DMS114 treated with DMSO at 0.1 percent for 48 hours (cell line): Measurements from ENCODE around the gene KLHL33.
A peak's percentile ranks its signal among the peaks of the same experiment; 100 is the strongest.

Experiments
- DNase-seq: peaks from one replicate; lab custom pipeline; 2025; ENCODE audit not compliant: unreplicated experiment; lab: John Stamatoyannopoulos, UW

Gene KLHL33

DNA sequence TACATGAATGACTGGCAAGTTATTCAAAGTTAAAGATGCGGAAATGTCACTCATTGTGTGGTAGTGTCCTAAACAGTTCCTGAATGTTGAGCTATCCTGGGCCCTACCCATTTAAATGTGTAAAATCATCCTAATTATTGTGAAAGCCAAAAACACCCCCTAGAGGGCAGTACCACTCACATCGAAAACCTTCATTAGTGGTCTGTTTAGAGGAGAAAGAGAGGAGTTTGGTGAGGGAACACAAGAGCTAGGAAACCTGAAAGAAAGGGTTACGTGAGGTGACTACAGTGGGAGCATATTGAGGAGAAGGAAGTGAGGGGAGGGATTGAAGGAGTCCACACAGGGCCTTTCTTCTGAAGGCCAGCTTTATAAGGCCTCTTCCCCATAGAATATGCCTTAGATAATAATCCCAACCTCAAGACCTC is 20.2 kb downstream of the KLHL33 start:
- peak; percentile 59 for DNase-seq

DNA sequence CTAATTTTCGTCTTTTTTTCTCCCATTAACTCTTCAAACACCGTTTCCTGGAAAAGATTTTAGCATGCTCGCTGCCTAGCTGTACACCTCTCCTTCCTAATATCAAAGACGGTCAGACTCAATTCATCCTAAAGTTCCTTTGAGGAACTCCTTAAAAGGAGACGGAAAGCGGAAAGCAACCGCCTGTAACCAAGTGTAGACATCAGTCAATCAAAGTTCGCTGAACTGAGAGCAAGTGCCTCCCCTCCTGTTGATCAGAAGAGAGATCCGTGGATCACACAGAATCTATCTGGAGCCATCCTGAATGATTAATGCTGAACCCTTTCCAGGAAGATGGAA is 22.3 kb downstream of the KLHL33 start:
- no peak for DNase-seq

DNA sequence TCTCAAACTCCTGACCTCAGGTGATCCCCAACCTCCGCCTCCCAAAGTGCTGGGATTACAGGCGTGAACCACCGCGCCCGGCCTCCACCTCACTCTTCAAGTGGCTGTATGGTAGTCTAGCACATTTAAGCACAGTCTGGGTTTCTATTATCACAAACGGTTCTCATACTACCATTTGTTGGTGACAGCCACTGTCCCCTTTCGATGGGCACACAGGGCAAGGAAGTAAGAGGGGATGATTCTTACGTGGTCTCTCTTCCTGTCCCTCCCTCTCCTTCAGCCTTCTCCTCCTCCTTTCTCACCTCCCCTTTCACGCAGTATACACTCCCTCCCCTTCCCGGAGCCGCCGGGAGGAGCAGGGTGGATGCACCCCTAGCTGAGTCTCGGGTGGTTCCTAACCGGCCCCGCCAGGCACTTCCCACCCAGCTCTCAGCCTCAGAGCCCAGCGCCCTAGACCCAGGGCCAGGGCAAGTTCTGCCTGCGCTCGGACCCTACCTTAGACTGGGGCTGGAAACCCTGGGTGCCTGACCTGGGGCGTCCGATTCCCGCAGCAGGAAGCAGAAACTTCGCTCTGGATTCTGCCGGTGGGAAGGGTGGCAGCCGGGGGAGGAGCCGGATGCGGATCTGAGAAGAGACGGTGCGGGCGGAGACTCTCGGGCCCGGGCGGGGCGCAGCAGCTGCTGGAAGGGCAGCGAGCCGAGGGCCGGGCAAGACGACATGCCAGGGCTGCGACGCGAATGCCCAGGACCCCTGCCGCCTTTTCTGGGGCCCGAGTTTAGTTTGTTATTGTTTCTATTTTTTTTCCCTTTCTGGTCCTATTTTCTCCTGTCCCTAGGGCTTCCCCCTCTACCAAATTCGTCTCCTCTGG is 22.9 kb downstream of the KLHL33 start, which contains the start of gene TEP1:
TEP1 (minus strand) TSS at position 626 of the 868 bp plus-strand sequence. CDS start 5,062 bp downstream, outside the sequence.
- peak; percentile 59 for DNase-seq

DNA sequence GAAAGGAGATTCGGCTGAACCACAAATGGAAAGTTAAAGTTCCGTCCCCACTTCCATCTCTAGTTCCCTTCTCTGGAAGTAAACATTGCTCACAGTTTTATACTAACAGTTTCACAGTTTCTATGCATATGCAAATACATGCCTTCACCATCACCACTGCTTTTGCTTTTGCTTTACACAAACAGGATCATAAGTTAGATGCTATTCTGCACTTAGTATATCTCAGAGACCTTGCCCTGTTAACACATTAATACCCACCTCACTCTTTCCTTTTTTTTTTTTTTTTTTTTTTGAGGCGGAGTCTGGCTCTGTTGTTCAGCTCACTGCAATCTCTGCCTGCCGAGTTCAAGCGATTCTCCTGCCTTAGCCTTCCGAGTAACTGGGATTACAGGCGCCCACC is 23.6 kb downstream of the KLHL33 start:
- no peak for DNase-seq

DNA sequence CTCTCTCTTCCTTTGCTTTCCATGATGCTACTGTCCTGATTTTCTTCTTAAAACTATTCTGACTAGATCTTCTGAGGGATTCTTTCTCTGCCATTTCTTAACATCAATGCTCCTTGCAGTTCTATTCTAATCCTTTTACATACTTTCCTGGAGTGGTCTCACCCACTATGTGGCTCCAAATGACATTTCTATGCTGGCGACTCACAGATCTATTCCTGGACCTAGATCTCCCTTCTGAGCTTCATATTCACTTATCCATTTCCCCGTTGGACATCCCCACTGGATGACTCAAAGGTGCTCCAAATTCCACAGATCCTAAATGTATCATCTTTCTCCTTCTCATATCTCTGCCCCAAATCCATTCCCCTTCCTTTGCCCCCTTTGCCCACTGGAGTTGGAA is 26.7 kb downstream of the KLHL33 start:
- no peak for DNase-seq

DNA sequence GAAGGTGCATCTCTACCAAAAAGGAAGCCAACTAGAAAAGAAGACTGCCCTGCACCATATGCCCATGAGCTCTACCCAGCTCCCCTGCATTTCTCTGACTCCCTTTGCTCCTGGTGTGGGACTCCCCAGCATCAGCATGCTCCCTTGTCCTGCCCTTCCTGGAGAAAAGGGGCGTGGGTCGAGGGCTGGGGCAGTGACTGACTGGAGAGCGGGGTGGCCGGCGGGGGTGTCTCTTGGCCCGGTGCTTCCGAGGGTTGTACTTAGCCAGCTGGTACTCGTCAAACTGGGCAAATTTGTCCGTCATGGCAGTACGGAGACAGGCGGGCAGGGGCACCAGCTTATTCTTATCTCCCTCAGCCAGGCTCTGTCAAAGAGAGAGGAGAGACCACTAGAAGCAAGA is 32.4 kb downstream of the KLHL33 start:
- no peak for DNase-seq

DNA sequence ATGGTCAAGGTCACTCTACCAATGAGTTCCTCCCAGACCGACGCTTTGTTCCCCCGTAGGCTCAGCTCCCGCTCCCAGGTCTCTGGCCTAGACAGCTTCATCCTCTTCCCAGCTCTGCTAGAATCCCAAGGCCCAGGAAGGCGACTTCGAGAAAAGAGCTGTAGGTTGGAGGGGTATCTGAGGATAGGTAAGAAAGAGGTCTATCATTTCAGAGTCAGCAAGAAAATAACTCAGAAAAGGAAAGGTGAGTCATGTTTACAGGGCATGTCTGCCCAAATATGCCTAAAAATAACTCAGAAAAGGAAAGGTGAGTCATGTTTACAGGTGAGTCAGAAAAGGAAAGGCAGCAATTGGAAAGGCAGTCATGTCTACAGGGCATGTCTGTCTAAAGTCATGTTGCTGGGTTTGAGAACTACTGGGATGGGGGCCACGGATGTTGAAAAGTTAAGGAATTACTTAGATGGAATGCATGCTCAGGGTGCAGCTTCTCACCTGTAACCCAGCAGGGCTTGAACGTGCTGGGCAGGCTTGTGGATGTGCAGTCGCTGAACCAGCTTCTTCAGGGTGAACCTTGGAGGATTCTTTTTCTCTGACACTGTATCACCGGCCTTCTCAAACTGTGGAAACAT is 34.9 kb downstream of the KLHL33 start:
- no peak for DNase-seq

DNA sequence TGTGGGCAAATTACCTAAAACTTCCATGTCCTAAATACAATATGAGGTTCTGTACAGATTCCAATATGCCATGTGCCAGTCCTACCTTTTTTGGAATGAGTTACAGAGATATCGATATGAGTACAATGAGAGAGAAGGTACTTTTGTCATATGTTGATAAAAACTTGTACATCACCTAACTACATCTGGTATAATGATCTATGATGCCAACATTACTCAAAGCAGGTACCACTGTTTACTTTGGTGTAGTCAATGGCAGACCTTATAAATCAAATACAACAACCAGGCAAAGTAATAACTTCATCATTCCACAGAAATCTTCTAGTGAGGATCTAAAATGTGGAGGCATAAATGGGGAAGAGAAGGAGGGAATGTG is 35.4 kb downstream of the KLHL33 start:
- DNase-seq, result no peak

DNA sequence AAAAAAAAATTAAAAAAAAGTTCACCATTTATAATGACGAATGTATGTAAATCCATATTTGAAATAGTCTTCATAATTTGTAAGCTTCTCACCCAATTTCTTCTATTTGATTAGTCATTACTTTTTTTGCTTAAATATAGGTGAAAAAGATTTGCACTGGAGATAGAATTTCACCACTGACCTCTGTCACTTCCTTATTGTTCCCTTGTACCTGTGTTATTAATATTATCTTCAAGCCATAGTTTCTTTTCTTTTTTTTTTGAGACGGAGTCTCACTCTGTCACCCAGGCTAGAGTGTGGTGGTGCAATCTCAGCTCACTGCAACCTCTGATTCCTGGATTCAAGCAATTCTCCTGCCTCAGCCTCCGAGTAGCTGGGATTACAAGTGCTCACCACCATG is 38.5 kb downstream of the KLHL33 start:
- no peak for DNase-seq

DNA sequence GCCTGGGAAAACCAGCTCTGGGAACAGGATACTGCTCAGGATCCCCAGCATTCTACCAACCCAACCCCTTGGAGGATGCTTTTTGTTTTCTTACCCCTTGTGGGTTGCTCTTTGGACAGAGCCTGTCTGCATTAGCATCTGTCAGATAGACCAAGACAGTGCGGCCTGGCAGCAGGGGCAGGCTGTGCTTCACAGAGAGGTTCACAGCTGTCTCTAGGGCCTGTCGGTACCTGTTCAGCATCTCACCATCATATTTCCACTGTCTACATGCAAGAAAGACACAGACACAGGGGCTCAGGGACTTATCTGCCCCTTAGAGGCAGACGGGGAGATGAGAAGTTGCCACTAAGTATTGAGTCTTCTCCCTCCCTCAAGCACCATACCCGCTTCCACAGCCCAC is 44.5 kb downstream of the KLHL33 start:
- no peak for DNase-seq

DNA sequence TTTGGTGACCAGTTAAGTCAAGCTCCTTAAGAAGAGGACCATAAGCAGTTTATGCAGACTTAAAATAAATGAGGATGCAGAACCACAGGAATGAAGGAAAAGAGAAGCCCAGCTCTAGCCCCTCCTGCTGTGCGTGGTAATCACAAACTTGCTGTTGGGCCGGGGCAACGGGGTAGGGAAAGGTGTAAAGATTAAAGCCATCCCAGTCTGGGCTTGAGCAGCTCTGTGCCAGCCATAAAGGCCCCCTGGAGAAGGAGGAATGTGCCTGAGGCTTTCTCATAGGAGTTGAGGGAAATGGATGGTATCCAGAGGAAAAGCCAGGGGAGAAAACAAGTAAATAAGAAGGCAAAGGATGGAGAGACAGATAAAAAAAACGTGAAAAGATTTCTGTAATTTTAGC is 47.8 kb downstream of the KLHL33 start:
- no peak for DNase-seq

DNA sequence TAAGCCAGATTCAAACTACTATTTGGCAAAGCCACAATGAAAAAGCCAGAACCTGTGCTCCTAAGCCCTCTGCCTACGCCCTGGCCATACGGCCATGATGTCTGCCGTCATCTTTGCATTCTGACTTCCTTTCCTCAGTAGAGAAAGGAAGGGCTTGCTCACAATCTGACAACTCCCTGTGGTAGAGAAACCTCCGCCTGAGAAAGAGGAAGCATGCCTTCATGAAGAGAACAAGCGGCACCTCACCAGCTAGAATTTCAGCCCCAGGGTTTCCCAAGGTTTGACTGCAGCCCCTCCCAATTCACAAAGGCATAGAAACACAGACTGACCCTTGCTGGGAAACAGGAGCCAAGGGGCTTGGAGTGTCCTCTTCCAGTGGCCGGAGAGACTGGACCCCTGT is 48.4 kb downstream of the KLHL33 start:
- DNase-seq, result no peak

DNA sequence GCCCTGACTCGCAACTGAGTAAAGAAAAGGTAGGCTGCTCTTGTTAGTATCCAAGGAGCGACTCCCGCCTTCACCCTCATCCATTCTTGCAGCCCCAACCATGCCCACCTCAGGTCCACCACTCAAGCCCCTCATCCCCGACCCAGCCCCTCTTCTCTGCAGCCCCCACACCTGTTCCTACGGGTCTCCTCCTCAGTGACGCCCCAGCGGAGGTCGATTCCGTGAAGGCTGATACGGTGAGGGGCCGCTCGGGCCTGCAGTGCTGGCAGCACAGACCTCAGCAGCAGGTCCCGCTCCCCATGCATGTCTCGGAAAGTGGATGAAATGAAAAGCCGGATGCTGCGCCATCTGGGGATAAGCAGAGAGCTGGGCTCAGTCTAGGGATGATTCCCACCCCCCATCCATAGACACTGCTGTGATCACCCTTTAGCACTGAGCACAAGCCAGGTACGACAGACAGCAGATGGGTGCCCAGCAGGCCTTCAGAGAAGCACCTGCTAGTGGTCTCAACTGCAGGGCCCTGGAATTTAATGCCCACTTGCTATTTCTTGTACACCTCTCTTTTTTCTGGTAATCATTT is 49.6 kb downstream of the KLHL33 start:
- no peak for DNase-seq

DNA sequence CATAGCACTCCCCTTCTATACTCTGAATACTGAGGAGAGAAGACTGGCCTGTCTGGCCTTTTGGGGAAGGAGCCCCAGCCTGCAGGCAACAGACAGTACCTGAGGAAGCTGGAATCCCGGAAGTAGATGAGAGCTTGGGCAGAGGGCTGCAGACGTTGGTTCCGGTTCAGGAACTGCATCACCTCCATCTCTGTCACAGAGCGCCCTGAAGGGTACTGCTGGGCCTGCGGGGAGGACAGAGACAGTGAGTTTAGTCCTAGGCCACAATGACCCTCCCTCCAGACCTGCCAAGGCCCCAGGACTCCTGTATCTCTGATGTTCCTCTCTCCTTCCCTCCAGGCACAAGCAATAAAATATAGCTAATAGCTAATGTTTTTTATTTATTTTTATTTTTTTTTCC is 51.1 kb downstream of the KLHL33 start:
- no peak for DNase-seq

DNA sequence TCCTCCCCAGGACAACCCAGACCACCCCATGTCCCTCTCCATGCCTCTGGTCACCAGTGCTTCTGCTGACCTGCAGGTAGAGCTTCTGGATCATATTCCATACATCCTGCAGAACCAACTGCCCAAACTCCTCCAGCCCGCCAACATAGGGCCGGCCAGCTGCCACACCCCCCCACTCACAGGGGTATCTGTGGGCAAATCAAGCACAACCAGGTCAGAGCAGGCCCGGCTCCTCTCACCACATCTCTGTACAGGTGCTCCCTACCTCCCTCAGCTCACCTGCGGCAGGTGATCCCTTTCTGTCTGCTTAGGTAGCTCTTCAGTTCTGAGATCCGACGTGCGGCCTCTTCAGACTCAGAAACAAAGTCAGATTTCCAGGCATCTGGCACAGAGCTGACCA is 51.6 kb downstream of the KLHL33 start:
- no peak for DNase-seq

DNA sequence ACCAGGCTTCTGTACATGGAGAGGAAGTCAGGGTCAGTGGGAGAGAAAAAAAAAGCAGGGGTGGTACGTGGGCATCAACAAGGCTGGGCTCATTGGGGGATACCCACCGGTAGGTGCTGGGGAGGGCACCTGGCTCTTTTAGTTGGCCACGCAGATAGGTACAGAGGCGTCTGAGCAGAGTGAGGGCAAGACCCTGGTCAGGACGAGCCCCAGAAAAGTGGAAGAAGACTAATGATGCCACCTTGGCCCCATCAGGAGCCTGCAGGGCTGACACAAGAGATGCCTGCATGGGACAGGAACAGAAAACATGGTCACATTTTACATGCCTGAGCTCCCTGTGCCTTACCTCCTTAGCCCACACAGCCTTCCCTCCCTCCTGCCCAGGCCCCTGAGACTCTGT is 52.3 kb downstream of the KLHL33 start:
- DNase-seq, result no peak

DNA sequence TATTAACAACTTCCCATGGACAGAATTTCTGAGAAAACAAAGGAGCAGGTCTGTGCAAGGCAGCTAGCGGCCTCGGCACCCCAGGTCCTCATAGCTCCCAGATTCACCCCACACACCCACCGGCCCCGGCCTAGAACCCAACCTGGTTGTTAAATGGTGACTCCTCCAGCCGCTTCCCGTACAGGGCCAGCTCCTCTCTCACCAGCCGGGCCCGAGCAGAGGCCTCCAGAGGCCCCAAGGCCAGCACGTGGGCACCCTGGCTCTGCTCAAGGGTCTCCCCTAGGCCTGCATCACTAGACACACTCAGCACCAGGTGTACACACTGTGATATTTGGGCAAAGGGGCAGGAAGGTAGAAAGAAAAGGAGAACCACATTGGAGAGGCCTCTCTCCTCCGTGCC is 52.9 kb downstream of the KLHL33 start:
- DNase-seq, result no peak

DNA sequence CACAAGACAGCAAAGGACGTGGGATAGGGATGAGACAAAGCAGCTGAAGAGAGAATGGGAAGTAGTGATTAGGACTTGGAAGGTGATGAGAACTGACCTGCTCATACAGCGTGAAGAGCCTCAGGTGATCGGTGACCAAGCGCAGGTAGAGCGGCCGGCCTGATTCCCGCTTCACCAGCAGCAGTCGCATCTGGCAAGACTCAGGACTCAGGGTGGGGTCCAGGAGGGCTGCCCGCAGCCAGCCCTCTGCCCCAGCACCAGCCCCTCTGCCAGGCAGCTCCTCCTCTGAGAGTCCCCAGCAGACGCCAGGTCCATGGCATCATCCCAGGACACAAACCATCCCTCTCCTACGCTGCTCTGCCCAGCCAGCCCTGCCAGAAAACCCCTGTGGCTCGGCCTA is 53.4 kb downstream of the KLHL33 start:
- DNase-seq, result no peak

DNA sequence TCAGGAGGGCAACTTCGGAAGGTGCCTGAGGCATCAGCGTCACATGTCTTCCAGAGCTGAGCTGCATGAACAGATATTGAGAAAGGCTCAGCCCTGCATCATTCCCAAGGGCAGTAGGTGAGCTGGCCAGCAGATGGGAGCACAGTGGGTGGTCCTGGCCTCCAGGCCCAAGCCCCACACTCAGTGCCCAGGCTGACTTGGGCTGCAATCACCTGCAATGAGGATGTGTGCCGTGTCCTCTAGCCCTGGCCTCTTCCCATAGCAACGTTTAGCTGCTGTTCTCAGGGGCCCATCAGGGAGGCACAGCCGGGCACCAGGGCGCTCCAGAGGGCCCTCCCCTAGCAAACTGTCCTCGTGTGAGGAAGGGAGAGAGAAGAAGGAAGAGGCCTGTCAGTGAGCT is 54.6 kb downstream of the KLHL33 start:
- DNase-seq, result no peak

DNA sequence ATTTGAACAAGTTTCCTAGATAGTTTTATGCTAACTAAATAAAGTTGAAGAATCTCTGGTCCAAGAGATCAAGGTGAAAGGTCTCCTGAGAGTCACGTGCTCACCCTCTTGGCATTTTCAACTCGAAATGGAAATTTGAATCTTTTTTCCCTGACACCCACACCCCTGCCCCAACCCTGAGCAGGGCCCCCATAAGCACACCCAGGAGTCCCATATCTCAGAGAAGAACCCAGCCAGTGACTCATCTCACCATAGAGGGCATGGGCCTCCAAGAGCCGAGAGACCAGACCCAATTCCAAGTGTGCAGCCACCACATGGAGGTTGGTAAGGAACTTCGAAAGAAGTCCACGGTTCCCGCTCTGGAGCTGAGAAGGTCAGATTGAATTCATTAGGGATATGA is 55.3 kb downstream of the KLHL33 start:
- DNase-seq, result no peak

DNA sequence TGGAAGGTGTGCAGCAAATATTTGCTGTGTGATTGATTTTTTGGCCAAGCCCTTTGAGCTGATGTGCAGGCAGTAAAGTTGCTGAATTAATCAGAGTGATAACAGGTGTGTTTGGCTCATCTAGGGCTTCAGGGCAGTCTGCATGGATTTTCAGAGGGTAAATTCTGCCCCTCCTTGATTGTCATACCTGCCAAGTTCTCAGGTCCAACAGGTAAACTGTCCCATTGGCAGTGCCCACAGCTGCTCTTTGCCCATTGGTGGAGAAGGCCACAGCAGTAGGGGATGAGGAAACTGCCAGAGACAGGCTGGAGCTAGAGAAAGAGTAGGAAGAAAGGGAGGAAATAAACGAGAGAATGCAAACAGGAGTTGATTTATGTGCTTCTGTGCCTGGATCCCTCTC is 56.2 kb downstream of the KLHL33 start:
- no peak for DNase-seq

DNA sequence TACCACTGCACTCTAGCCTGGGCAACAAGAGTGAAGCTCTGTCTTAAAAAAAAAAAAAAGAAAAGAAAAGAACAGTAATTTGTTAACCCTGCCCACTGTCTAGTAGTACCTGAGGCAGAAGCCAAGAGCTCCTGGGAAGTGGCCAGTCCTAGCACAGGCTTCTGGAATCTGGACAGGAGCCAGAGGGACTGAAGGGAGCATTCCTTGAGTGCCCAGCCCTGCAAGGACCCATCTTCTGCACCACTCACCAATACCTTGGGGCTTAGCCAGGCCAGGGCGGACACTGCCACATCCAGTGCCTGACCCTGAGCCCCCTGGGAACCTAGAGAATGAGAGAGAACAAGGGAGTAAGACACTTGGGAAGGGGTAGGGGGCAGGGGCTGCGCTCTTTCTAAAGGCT is 58.8 kb downstream of the KLHL33 start:
- DNase-seq, result no peak
